Measurements from ENCODE around the gene SYT6.
"Not testable (repeated sequence)": the region's sequence is repeated elsewhere in the genome, so short reads cannot be mapped to it uniquely, and the experiment has no call there.

The SYT6 gene

GRCh38 chr1:114072246-114072645 is 81.4 kb downstream of the SYT6 start:
- no peak for DNase-seq (ENCODE audit: low spot score)

- DNase-seq (ENCODE audit: low spot score) = not testable (repeated sequence)
Measured at GRCh38 chr1:114069762-114070161, 83.9 kb downstream of the SYT6 start.

GRCh38 chr1:114068684-114069083 is 85.0 kb downstream of the SYT6 start:
- DNase-seq (ENCODE audit: low spot score) = not testable (repeated sequence)

- not testable (repeated sequence) for DNase-seq (ENCODE audit: low spot score)
Measured at GRCh38 chr1:114065671-114066070, 88.0 kb downstream of the SYT6 start.

- no peak for DNase-seq (ENCODE audit: low spot score)
Measured at GRCh38 chr1:114063544-114063943, 90.1 kb downstream of the SYT6 start.

- DNase-seq (ENCODE audit: low spot score) = no peak
Measured at GRCh38 chr1:114062477-114063099, 91.1 kb downstream of the SYT6 start.

- DNase-seq (ENCODE audit: low spot score) = no peak
Measured at GRCh38 chr1:114061121-114061830, 92.4 kb downstream of the SYT6 start.

- DNase-seq (ENCODE audit: low spot score) = not testable (repeated sequence)
Measured at GRCh38 chr1:114058236-114058635, 95.4 kb downstream of the SYT6 start.

- no peak for DNase-seq (ENCODE audit: low spot score)
Measured at GRCh38 chr1:114054148-114054547, 99.5 kb downstream of the SYT6 start.

GRCh38 chr1:114048232-114048631 is 105.4 kb downstream of the SYT6 start:
- no peak for DNase-seq (ENCODE audit: low spot score)

GRCh38 chr1:114043548-114043947 is 110.1 kb downstream of the SYT6 start:
- no peak for DNase-seq (ENCODE audit: low spot score)

- no peak for DNase-seq (ENCODE audit: low spot score)
Measured at GRCh38 chr1:114043054-114043453, 110.6 kb downstream of the SYT6 start.

GRCh38 chr1:114040273-114041015 is 113.2 kb downstream of the SYT6 start:
- DNase-seq (ENCODE audit: low spot score) = no peak
